ENCODE measurements around the gene TMEM203.

TMEM203 gene

GRCh38 chr9:137193771-137194170 lies 11.7 kb downstream of the TMEM203 start:
- no peak for DNase-seq

- no peak for DNase-seq
These were observed 12.6 kb downstream of the TMEM203 start for GRCh38 chr9:137192859-137193258.

GRCh38 chr9:137192448-137192780 lies 13.0 kb downstream of the TMEM203 start:
- no peak for DNase-seq

- DNase-seq, result no peak
These were observed 13.6 kb downstream of the TMEM203 start for GRCh38 chr9:137191691-137192447.

GRCh38 chr9:137191245-137191644 lies 14.2 kb downstream of the TMEM203 start:
- no peak for DNase-seq

- DNase-seq, result peak; percentile 85
These were observed 15.1 kb downstream of the TMEM203 start for GRCh38 chr9:137190315-137190856.

GRCh38 chr9:137189297-137190295 lies 15.9 kb downstream of the TMEM203 start:
- DNase-seq, result peak; percentile 74

GRCh38 chr9:137188490-137189296 lies 16.8 kb downstream of the TMEM203 start, which contains the start of the genes ANAPC2 and SSNA1:
Gene ANAPC2, minus strand, starts transcription at chr9:137188560. Its CDS starts 28 bp downstream, at chr9:137188532.
Gene SSNA1, plus strand, starts transcription at chr9:137188676. Its CDS starts 51 bp downstream, at chr9:137188727.
- peak; percentile 98 for DNase-seq

- DNase-seq, result no peak
These were observed 17.4 kb downstream of the TMEM203 start for GRCh38 chr9:137188086-137188489.

- DNase-seq, result no peak
These were observed 18.1 kb downstream of the TMEM203 start for GRCh38 chr9:137187386-137187785.

GRCh38 chr9:137186385-137186784 lies 19.1 kb downstream of the TMEM203 start:
- DNase-seq, result peak; percentile 51

GRCh38 chr9:137185921-137186320 lies 19.5 kb downstream of the TMEM203 start:
- DNase-seq, result no peak

GRCh38 chr9:137184881-137185660 lies 20.4 kb downstream of the TMEM203 start:
- DNase-seq, result no peak

GRCh38 chr9:137183980-137184595 lies 21.4 kb downstream of the TMEM203 start:
- DNase-seq, result no peak

GRCh38 chr9:137182836-137183235 lies 22.6 kb downstream of the TMEM203 start:
- no peak for DNase-seq

- DNase-seq, result no peak
These were observed 23.8 kb downstream of the TMEM203 start for GRCh38 chr9:137181680-137182079.

GRCh38 chr9:137180491-137180890 lies 25.0 kb downstream of the TMEM203 start:
- DNase-seq, result no peak

GRCh38 chr9:137179761-137180160 lies 25.7 kb downstream of the TMEM203 start:
- no peak for DNase-seq

- no peak for DNase-seq
These were observed 26.4 kb downstream of the TMEM203 start for GRCh38 chr9:137178939-137179630.

GRCh38 chr9:137178201-137178938 lies 27.1 kb downstream of the TMEM203 start:
- DNase-seq, result peak; percentile 51

Measured in DMS53 (cell line).